Spleen (tissue), 7 donors: ENCODE results near the gene GJA1.
"Not testable (repeated sequence)": the region's sequence is repeated elsewhere in the genome, so short reads cannot be mapped to it uniquely, and the experiment has no call there.

ENCODE experiments used
- POLR2A ChIP-seq, 3 donors: fragments of 450-650 bp; IDR thresholded peaks; one replicate each; pipeline ENCODE4 v1.5.1; 2017; ENCODE audit warnings: antibody characterized with exemption in 3 of 3, mild to moderate bottlenecking in 1 of 3
- POLR2AphosphoS5 ChIP-seq, 3 donors: sonication (generic); formaldehyde crosslinking; IDR thresholded peaks; one replicate each; pipeline ENCODE4 v1.5.1; 2017; ENCODE audit warnings: antibody characterized with exemption in 3 of 3
- TF ChIP-seq, protein P1 (sequence below), 11 experiments: fragments of 200-600 bp in 7 of 11; fragments of 450-650 bp in 4 of 11; sonication (generic) in 4 of 11; IDR thresholded peaks in 8 of 11; conservative IDR thresholded peaks in 3 of 11; 1 replicate in 7 of 11; 2 replicates in 4 of 11; pipeline versions ENCODE4 v1.4.0 to v1.8.0; 2016 to 2021; ENCODE audit warnings: antibody characterized with exemption in 11 of 11, inconsistent platforms in 4 of 11, mild to moderate bottlenecking in 1 of 11
- donor health status: DM: no; HTN: no; CAD: no; lungs with moderate emphysema.
- donor health status: DM: no; HTN: no; CAD: no.
- donor health status: DM: no; HTN: no; CAD: no.

DNA sequence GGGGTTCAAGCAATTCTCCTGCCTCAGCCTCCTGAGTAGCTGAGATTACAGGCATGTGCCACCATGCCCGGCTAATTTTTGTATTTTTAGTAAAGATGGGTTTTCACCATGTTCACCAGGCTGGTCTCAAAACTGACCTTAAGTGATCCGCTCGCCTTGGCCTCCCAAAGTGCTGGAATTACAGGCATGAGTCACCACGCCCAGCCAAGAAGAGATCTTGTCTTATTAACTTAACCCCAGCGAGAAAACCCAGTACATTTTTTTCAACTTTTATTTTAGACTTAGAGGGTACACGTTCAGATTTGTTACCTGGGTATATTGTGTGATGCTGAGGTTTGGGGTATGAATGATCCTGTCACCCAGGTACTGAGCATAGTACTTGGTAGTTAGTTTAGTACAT lies 38.3 kb upstream of the GJA1 start:
- TF ChIP-seq, protein P1, sequence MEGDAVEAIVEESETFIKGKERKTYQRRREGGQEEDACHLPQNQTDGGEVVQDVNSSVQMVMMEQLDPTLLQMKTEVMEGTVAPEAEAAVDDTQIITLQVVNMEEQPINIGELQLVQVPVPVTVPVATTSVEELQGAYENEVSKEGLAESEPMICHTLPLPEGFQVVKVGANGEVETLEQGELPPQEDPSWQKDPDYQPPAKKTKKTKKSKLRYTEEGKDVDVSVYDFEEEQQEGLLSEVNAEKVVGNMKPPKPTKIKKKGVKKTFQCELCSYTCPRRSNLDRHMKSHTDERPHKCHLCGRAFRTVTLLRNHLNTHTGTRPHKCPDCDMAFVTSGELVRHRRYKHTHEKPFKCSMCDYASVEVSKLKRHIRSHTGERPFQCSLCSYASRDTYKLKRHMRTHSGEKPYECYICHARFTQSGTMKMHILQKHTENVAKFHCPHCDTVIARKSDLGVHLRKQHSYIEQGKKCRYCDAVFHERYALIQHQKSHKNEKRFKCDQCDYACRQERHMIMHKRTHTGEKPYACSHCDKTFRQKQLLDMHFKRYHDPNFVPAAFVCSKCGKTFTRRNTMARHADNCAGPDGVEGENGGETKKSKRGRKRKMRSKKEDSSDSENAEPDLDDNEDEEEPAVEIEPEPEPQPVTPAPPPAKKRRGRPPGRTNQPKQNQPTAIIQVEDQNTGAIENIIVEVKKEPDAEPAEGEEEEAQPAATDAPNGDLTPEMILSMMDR (IDR thresholded peaks at IDR 0.05 in 8 of 11, conservative IDR thresholded peaks at IDR 0.05 in 3 of 11): not testable (repeated sequence)
- TF ChIP-seq POLR2A, POLR2AphosphoS5 (IDR thresholded peaks at IDR 0.05): not testable (repeated sequence)
